Caco-2 (cell line): ENCODE results near the gene BBS12. TPM values are rescaled to one million over a fixed set of nuclear protein-coding genes. Genes with fewer than 3 reads are reported as not detected.

Source experiments
- BruUV-seq: library from RNA; stranded (reverse); fragments of 400-500 nt; replicated peaks from 2 replicates; lab custom pipeline; 2021; lab: Mats Ljungman, UMichigan
- CTCF ChIA-PET: fragments of 300-600 bp; sonication (Branson Sonifier 250); formaldehyde crosslinking; loops from one replicate; lab custom pipeline; 2022; ENCODE audit warnings: antibody characterized with exemption; lab: Charles Lee
- POLR2A ChIA-PET: fragments of 300-600 bp; sonication (Branson Sonifier 250); formaldehyde crosslinking; loops from one replicate; lab custom pipeline; 2022; ENCODE audit warnings: antibody characterized with exemption; lab: Charles Lee
- DNase-seq, 2 experiments: peaks; one replicate each; pipeline versions ENCODE4 v3.0.0 to v3.0.0-alpha.2; 2020 to 2022
- H3K27me3 ChIP-seq: replicated peaks from 2 replicates; pipeline ENCODE4 v1.6.0; 2011; ENCODE audit warnings: low read length; ENCODE audit not compliant: control insufficient read depth, insufficient read depth
- H3K36me3 ChIP-seq: 2 replicates; pipeline ENCODE4 v1.5.1; 2011; ENCODE audit warnings: low read length; ENCODE audit not compliant: control insufficient read depth, insufficient read depth
- H3K4me1 ChIP-seq: fragments of 250-450 bp; sonication (Bioruptor Pico); 2 replicates; pipeline ENCODE4 v1.5.1; 2020; ENCODE audit warnings: mild to moderate bottlenecking
- H3K4me3 ChIP-seq: 2 replicates; pipeline ENCODE4 v1.5.1; 2011; ENCODE audit warnings: low read depth, mild to moderate bottlenecking, control low read depth, low read length
- H3K9me3 ChIP-seq: fragments of 250-450 bp; sonication (Bioruptor Pico); 2 replicates; pipeline ENCODE4 v1.5.1; 2020; ENCODE audit warnings: mild to moderate bottlenecking, moderate library complexity
- H3K27ac Mint-ChIP-seq: one replicate; pipeline ENCODE4 v1.8.0; 2022; ENCODE audit warnings: mixed read lengths; ENCODE audit not compliant: unreplicated experiment
- H3K27me3 Mint-ChIP-seq: one replicate; pipeline ENCODE4 v1.8.0; 2022; ENCODE audit warnings: mixed read lengths; ENCODE audit not compliant: insufficient read depth, unreplicated experiment
- H3K36me3 Mint-ChIP-seq: one replicate; pipeline ENCODE4 v1.8.0; 2022; ENCODE audit warnings: mild to moderate bottlenecking, mixed read lengths; ENCODE audit not compliant: insufficient read depth, unreplicated experiment
- H3K4me1 Mint-ChIP-seq: one replicate; pipeline ENCODE4 v1.8.0; 2022; ENCODE audit warnings: low read depth, mixed read lengths; ENCODE audit not compliant: unreplicated experiment
- H3K4me3 Mint-ChIP-seq: one replicate; pipeline ENCODE4 v1.8.0; 2022; ENCODE audit warnings: mild to moderate bottlenecking, moderate library complexity, mixed read lengths; ENCODE audit not compliant: unreplicated experiment
- H3K9me3 Mint-ChIP-seq: one replicate; pipeline ENCODE4 v1.8.0; 2022; ENCODE audit warnings: mixed read lengths; ENCODE audit not compliant: unreplicated experiment
- intact Hi-C: fragments of 100-400 bp; cut with micrococcal nuclease; formaldehyde crosslinking; loops from one replicate; pipeline ENCODE4 v1.10.0; 2022; ENCODE audit not compliant: unreplicated experiment
- total RNA-seq: library from RNA; stranded (reverse); gene quantifications from 2 replicates; pipeline ENCODE4 v1.2.3, GENCODE V29; 2022
- TF ChIP-seq, protein P1 (sequence below), 2 experiments: fragments of 200-600 bp in 1 of 2; IDR thresholded peaks; 1 replicate in 1 of 2; 2 replicates in 1 of 2; pipeline versions ENCODE4 v1.5.1 to v1.8.0; 2011 to 2022; ENCODE audit warnings: antibody characterized with exemption in 1 of 2, control low read depth in 1 of 2, inconsistent platforms in 1 of 2, low read depth in 1 of 2, low read length in 1 of 2, mild to moderate bottlenecking in 1 of 2, moderate library complexity in 1 of 2; ENCODE audit not compliant: insufficient read depth in 1 of 2, severe bottlenecking in 1 of 2, unreplicated experiment in 1 of 2

Gene BBS12
- total RNA-seq, 1 experiment from 2014 or later, result 2.7 TPM

- intact Hi-C loops, result no loop called here
- CTCF ChIA-PET, result no interaction called here
These were observed 28.6 kb upstream of the BBS12 start for GRCh38 chr4:122703868-122704267.

DNA sequence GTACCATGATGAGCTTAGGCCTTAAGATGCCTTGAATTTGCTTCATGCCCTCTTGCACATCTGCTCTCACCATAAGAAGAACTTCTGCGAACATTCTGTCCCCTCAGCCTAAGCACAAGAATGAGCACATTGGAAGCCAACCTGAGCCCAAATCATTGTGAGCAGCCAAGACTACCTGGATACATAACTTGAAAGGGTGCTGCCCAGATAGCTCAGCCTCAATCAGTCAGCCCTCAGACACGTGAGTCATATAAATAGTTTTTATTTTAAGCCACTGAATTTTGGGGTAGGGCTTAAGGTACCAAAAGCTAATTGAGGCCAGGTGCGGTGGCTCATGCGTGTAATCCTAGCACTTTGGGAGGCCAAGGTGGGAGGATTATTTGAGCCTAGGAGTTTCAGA is 27.5 kb upstream of the BBS12 start:
- BruUV-seq, result no TSS peak
- ChIA-PET POLR2A (interaction anchor here (0.8 kb wide), 1 partner anchor 39 kb away, joined by 4 read pairs; no protein-coding TSS in a partner anchor), CTCF (no interaction called here)
- Mint-ChIP-seq H3K4me1 (no peaks in the 10 kb centered on the region), H3K36me3 (no peaks in the 10 kb centered on the region), H3K9me3 (no peaks in the 10 kb centered on the region), H3K27me3 (no peaks in the 10 kb centered on the region), H3K27ac (no peak overlapping the region), H3K4me3 (no peak overlapping the region)
- intact Hi-C loops, result no loop called here
- no peaks in the 10 kb centered on the region for H3K4me1 ChIP-seq
- no peak for DNase-seq
- no peaks in the 10 kb centered on the region for H3K36me3 ChIP-seq
- TF ChIP-seq, protein P1, sequence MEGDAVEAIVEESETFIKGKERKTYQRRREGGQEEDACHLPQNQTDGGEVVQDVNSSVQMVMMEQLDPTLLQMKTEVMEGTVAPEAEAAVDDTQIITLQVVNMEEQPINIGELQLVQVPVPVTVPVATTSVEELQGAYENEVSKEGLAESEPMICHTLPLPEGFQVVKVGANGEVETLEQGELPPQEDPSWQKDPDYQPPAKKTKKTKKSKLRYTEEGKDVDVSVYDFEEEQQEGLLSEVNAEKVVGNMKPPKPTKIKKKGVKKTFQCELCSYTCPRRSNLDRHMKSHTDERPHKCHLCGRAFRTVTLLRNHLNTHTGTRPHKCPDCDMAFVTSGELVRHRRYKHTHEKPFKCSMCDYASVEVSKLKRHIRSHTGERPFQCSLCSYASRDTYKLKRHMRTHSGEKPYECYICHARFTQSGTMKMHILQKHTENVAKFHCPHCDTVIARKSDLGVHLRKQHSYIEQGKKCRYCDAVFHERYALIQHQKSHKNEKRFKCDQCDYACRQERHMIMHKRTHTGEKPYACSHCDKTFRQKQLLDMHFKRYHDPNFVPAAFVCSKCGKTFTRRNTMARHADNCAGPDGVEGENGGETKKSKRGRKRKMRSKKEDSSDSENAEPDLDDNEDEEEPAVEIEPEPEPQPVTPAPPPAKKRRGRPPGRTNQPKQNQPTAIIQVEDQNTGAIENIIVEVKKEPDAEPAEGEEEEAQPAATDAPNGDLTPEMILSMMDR (IDR thresholded peaks at IDR 0.05; ENCODE audit: insufficient read depth in 1 of 2, low read depth in 1 of 2, low read length in 1 of 2, severe bottlenecking in 1 of 2, unreplicated experiment in 1 of 2), result no peak
- H3K9me3 ChIP-seq, result no peaks in the 10 kb centered on the region
- H3K4me3 ChIP-seq, result no peak overlapping the region
- no peaks in the 10 kb centered on the region for H3K27me3 ChIP-seq

More at GRCh38 chr4:122703868-122704267, 28.6 kb upstream of the BBS12 start:
- POLR2A ChIA-PET, result no interaction called here
- no peak for DNase-seq
- TF ChIP-seq, protein P1 (IDR thresholded peaks at IDR 0.05; ENCODE audit: insufficient read depth in 1 of 2, low read depth in 1 of 2, low read length in 1 of 2, severe bottlenecking in 1 of 2, unreplicated experiment in 1 of 2), result no peak
- Mint-ChIP-seq H3K4me1 (no peaks in the 10 kb centered on the region), H3K9me3 (no peaks in the 10 kb centered on the region), H3K27me3 (no peaks in the 10 kb centered on the region), H3K27ac (no peak overlapping the region), H3K36me3 (no peaks in the 10 kb centered on the region), H3K4me3 (no peak overlapping the region)
- no peaks in the 10 kb centered on the region for H3K9me3 ChIP-seq
- no peaks in the 10 kb centered on the region for H3K36me3 ChIP-seq
- H3K4me1 ChIP-seq, result no peaks in the 10 kb centered on the region
- no peak overlapping the region for H3K4me3 ChIP-seq
- BruUV-seq, result no TSS peak
- no peaks in the 10 kb centered on the region for H3K27me3 ChIP-seq

DNA sequence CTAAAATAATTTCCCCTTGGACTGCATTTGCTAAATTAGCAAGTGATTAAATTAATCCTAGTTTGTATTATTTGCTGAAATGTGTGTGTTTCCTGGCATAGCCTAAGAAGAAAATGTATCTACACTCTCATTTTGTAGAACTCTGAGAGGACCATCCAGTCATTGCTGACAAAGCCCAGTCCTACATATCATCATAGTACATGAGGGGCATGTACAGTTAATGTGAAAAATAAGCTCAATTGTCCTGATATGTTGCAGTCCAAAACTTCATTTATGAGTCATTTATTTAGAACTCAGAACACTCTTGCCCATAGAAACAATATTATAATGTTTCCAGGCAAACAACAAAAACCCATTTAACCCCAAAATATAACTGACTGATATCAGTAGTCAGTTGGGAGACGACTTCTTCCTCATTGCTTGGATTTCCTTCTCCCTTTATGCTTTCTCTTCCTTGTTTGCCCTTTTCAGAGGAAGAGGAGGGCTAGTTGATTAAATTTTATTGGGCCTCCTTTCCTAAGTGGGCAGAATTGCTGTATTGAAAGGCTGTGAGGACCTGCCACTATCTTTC is 26.9 kb upstream of the BBS12 start:
- Histone ChIP-seq H3K9me3 (no peaks in the 10 kb centered on the region), H3K27me3 (no peaks in the 10 kb centered on the region), H3K4me3 (no peak overlapping the region), H3K36me3 (no peaks in the 10 kb centered on the region), H3K4me1 (no peaks in the 10 kb centered on the region)
- no TSS peak for BruUV-seq
- no peak for DNase-seq
- Mint-ChIP-seq H3K27ac (no peak overlapping the region), H3K27me3 (no peaks in the 10 kb centered on the region), H3K36me3 (no peaks in the 10 kb centered on the region), H3K4me1 (no peaks in the 10 kb centered on the region), H3K4me3 (no peak overlapping the region), H3K9me3 (no peaks in the 10 kb centered on the region)
- CTCF ChIA-PET, result no interaction called here
- TF ChIP-seq, protein P1 (IDR thresholded peaks at IDR 0.05; ENCODE audit: insufficient read depth in 1 of 2, low read depth in 1 of 2, low read length in 1 of 2, severe bottlenecking in 1 of 2, unreplicated experiment in 1 of 2), result no peak
- POLR2A ChIA-PET, result no interaction called here
- intact Hi-C loops, result no loop called here
